ENCODE results near the gene ABRACL.
"Not testable (repeated sequence)": the region's sequence is repeated elsewhere in the genome, so short reads cannot be mapped to it uniquely, and the experiment has no call there.

Gene ABRACL

GRCh38 chr6:139013185-139013800, 15.3 kb upstream of the ABRACL start:
- no peak for DNase-seq

DNA sequence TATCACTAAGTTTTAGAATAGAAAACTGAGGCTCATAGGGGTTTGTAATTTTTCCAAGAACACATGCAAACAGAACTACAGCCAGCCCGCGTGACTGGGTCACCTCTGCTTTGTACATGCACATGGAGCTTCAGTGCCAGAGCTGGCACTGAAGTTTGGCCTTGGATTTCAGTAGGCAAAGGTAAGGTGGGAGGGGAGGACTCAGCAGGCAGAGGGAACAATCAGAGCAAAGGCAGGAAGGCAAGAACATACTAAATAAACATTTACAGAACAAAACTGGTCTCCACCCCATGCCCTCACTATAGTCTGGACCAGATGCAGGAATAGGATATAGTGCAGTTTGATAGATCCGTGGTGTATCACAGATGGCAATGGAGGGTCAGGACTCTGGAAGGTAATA, 13.6 kb upstream of the ABRACL start:
- DNase-seq, result no peak

GRCh38 chr6:139016337-139017213, 12.0 kb upstream of the ABRACL start:
- peak in 1 of 6 experiments; percentile 5 for DNase-seq

DNA sequence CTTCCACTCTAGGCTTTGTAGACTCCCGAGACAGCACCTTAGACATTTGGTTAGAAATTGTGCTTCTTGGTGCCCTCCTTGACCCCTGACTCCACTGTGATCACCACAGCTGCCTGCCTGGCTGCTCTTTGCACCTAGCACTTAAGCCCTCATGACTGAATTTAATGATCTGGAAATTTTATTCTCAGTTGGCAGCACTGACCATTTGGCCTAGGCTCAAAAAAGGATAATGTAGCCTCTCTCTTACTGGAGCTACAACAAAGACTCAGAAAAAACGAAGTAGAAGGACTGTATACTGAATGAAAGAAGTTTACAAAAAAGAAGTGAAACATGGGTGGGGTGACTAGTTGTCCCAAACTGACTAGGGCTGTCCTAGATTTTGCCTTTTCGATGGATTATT, 11.3 kb upstream of the ABRACL start:
- DNase-seq, result no peak

DNA sequence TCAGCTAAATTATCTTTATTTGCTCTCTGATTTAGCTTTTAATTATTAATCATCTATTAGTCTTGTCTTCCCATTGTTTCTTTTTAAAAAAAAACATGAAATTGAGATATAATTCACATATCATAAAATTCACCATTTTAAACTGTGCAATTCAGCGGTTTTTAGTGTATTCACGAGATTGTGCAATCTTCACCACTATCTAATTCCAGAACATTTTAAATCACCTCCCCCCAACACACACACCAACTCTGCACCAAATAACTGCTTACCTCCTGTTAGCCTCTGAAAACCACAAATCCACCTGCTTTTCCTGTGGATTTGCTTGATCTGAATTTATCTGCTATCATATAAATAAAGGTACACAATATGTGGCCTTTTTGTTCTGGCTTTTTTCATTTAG, 8.8 kb upstream of the ABRACL start:
- DNase-seq, result no peak

GRCh38 chr6:139020689-139021088, 7.9 kb upstream of the ABRACL start:
- no peak for DNase-seq

DNA sequence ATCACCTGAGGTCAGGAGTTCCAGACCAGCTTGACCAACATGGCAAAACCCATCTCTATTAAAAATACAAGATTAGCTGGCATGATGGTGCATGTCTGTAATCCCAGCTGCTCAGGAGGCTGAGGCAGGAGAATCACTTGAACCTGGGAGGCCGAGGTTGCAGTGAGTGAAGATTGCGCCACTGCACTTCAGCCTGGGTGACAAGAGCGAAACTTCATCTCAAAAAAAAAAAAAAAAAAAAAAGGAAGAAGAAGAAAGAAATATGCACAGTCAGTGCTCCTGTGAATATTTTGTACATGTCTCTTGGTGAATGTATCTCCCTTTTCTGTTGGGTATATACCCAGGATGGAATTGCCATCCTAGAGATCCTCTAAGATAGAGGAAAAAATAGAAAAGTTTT, 3.1 kb upstream of the ABRACL start:
- DNase-seq, result not testable (repeated sequence)

GRCh38 chr6:139027620-139028182, 844 bp upstream of the ABRACL start:
- DNase-seq, result peak in 2 of 6 experiments; percentile 4 to 18

DNA sequence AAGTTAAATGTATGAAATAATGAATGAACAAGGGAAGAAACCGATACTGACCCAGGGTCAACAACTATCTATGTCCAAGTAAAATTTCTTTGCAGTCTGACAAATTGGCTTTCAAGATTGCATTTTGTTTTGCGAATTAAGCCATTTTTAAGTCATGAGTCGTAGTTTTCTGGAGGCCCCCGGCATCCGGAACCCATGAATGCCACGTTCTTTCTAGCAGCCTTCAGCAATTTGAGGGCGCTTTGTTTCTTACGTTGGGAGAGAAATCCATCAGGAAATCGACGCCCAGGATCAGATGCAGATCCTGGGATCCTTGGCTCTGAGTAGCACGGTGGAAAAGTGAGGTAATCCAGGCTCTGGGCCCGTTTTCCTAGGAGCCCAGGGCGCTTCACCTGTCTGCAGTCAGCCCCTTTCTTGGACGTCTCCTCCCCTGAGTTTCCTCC, 309 bp upstream of the ABRACL start:
- DNase-seq, result peak in 2 of 6 experiments; percentile 28 to 79

DNA sequence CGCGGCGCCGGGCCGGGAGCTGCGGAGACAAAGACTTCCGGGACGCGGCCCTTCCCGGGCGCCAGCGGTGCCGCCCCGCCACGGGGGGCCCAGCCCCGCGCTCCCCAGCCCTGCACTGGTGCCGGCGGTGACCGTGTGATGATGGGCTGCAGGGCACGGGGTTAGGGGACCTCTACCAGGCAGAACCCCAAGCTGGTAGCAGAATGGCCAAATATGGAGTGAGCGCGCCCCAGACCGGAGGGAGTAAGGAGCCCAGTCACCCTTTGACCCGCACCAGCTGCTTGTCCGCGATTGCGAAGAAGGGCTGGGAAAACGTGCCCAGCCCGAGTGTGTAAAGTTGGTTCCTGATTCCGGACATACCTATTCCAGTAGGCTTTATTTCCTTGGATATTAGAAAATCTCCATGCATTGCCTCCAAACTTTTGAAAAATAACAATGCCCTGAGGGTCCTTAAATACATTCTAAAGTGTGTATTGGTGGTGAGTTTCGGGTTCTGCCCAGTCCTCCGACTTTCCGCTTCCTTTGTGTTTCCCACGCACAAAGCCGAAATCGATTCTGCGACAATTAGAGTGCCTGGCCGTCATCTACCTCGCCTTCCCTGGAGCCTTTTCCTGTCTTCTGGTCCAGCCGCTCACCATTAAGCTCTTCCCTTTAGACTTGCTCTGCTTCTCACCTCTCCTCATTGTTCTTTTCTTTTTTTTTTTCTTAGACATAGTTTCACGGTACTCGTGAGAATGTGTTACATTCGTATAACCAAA, 1.1 kb downstream of the ABRACL start:
- peak in 3 of 6 experiments; percentile 4 to 28 (median 22) for DNase-seq

- DNase-seq, result peak in 3 of 6 experiments; percentile 9 to 39 (median 17)
Measured at GRCh38 chr6:139030228-139030963, 1.9 kb downstream of the ABRACL start.

DNA sequence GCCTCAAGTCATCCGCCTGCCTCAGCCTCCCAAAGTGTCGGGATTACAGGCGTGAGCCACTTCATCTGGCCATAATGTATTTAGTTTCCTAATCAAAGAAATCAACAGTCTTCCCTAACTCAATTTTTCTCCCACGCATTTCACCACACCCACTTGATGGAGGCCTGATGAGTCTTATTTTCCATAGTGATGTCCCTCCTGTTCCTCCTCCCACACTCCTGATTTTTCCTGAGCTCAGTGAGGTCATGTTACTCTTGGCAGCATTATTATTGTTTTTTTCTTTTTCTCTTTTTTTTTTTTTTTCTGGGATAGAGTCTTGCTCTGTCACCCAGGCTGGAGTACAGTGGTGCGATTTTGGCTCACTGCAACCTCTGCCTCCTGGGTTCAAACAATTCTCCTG, 8.9 kb downstream of the ABRACL start:
- DNase-seq, result no peak

DNA sequence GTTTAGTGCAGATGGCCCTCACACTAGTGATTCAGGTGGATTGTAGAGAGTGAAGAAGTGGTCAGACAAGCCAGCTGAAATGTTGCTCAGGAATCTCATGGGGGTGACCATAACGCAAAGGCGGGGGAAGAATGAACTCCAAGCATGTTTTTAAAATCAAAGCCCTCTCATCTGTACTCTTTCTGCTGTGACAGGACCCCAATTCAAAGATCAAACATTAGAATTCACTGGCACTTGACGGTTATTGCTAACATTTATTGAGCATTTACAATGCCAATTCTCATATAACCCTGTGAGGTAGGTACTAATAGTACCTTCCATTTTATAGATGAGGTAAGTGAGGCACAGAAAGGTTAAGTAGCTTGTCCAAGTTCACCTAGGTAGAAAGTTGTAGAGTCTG, 15.7 kb downstream of the ABRACL start:
- DNase-seq, result no peak

DNA sequence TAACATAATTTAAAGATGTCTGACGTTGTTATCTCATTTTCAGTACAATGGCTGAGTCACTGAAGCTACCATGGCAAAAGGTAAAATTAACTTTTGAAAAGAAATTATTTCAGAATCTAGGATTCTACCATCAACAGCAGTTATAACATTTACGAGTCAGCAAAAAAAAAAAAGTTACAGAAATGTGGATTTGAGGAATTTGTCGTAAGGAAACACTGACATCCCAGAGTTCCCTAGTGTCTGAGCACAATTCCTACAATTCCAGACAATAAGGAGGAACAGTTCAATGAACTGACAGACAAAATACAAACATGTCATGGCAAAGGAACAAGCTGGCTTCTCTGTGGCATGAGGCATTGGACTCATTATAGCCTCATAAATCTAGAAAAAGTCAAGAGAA, 19.1 kb downstream of the ABRACL start:
- no peak for DNase-seq

DNA sequence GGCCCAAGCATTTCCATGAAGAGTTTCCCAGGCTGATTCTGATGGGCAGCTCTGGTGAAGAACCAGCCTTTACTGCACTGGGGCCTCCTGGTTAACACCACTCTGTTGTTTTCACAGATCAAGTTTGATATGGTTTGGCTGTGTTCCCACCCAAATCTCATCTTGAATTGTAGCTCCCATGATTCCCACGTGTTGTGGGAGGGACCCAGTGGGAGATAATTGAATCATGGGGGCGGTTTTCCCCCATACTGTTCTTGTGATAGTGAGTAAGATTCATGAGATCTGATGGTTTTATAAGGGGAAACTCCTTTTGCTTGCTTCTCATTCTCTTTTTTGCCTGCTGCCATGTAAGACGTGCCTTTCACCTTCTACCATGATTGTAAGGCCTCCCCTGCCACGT, 20.4 kb downstream of the ABRACL start:
- DNase-seq, result not testable (repeated sequence)

- not testable (repeated sequence) for DNase-seq
Measured at GRCh38 chr6:139050131-139050769, 21.7 kb downstream of the ABRACL start.

DNA sequence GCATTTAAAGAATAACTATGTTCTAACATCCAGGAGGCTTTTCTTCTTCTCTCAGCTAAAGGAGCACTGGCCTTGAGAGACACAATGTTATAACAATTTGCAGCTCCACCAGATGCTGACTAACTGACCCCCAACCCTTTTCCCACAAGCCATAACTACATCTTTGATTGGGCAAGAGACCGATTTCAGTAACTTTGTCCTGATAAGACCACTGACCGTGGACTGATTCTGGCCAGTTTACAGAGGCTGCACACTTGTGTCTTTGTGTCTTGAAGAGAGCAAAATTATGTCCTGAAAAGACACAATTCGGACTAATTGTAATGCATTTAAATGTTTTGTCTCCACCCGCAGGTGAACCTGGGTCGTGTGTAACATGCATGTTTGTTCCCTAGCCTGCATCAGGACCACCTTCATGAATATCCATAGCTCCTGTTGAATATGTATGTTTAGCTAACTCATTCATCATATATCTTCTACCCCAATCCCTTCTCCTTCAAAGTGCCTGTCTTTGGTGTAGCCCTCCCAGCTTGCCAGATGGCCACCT, 22.3 kb downstream of the ABRACL start:
- no peak for DNase-seq

DNA sequence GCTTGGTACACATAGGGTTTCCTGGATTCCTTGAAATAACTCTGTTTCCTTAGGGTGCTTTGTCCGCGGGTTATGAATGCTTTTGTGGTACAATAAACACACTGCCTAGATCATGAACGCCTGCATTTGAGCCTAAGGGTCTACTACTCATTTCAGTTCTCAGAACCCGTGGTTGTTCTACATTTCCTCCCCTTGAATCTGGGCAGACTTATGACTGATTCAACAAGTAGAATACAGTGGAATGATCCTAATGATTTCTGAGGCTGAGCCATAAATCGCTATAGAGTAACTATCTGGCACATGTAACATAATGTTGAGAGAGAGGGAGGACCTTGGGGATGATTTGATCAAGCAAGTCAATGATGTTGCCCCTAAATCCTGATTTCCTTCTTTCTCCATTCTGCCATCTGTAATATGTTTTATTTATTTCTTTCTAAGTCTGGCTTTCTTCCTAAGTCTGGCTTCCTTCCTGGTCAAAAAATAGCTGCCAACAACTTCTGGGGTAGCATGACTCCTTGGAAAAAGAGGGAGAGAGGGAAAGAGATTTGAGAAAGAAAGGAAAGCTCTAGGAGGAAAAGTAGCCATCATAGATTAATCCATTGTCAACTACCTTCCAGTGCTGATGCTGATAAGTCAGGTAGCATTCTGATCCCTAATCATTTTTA, 23.0 kb downstream of the ABRACL start:
- DNase-seq, result no peak

DNA sequence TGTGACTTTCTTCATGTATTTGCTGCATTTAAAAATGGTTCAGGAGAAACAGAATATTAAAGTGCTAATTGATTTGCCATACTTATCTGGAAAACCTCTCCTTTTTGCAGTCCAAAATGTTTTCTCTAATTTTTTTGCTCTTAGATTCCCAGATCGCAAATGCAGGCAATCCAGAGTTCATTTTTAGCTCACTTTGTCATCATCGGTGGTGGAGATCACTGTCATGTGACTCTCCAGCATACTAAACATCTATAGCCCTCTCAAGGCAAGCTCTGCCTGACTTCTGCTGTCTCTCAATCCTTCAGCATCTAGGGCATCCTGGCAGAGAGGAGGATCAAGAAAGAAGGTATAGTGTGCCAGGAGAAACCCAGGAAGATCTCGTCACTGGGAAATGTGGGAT, 24.8 kb downstream of the ABRACL start:
- no peak for DNase-seq

GRCh38 chr6:139054001-139054400, 25.5 kb downstream of the ABRACL start:
- no peak for DNase-seq

DNA sequence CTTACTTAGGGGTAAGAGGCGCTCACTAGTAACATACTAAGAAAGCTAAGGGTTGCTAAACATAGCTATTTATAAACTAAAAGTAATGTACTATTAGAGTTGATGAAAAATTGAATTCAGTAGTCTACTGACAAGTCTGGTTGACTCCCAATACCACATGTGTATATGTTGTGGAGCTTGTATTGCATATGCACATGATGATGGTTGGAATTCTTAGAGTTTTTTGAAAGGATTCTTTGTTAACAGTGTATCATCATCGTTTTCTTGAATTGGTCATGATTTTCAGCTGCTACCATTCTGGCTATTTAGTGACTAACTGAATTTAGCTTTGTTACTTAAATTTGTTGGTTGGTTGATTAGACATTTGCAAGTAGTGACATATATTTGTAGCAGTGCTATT, 27.2 kb downstream of the ABRACL start:
- no peak for DNase-seq
